Transverse colon (tissue), 4 donors: Measurements from ENCODE around the gene CHD1L. TPM values are rescaled to one million over a fixed set of nuclear protein-coding genes. Genes with fewer than 3 reads are reported as not detected.

Experiments used
- DNase-seq: peaks from one replicate; pipeline ENCODE4 v3.0.0-alpha.2; 2019
- H3K27ac ChIP-seq, 4 donors: fragments of 200-600 bp; sonication (generic); 2 replicates each; pipeline ENCODE4 v1.5.1; 2016 to 2018; ENCODE audit warnings: inconsistent platforms in 4 of 4
- H3K27me3 ChIP-seq: fragments of 200-600 bp; sonication (generic); 2 replicates; pipeline ENCODE4 v1.5.1; 2017; ENCODE audit warnings: inconsistent platforms
- H3K36me3 ChIP-seq, 4 donors: fragments of 200-600 bp; sonication (generic); 2 replicates each; pipeline ENCODE4 v1.5.1; 2017 to 2019; ENCODE audit warnings: inconsistent platforms in 4 of 4
- H3K4me1 ChIP-seq, 4 donors: fragments of 200-600 bp; sonication (generic); 2 replicates each; pipeline ENCODE4 v1.5.1; 2017 to 2020; ENCODE audit warnings: inconsistent platforms in 4 of 4
- H3K4me3 ChIP-seq, 4 donors: fragments of 200-600 bp; sonication (generic); 1 replicate in 1 of 4; 2 replicates in 3 of 4; pipeline versions ENCODE4 v1.5.1 to v1.6.1; 2017 to 2019; ENCODE audit warnings: inconsistent platforms in 4 of 4
- H3K9me3 ChIP-seq, 2 donors: fragments of 200-600 bp; sonication (generic); 2 replicates each; pipeline ENCODE4 v1.5.1; 2017 to 2019; ENCODE audit warnings: inconsistent platforms in 2 of 2
- EP300 ChIP-seq: sonication (generic); formaldehyde crosslinking; IDR thresholded peaks from one replicate; pipeline ENCODE4 v1.6.1; 2017; ENCODE audit warnings: antibody characterized with exemption, low read depth
- POLR2A ChIP-seq: fragments of 450-650 bp; IDR thresholded peaks from one replicate; pipeline ENCODE4 v1.6.1; 2016; ENCODE audit warnings: antibody characterized with exemption, mild to moderate bottlenecking, moderate library complexity
- POLR2AphosphoS5 ChIP-seq, 3 donors: sonication (generic); formaldehyde crosslinking; IDR thresholded peaks; one replicate each; pipeline ENCODE4 v1.6.1; 2016; ENCODE audit warnings: antibody characterized with exemption in 3 of 3
- WGBS, 2 donors: methylation state at CpG; one replicate each; pipeline ENCODE4 v1.1.5; 2018; ENCODE audit warnings: low coverage in 1 of 2; 5-methylcytosine and 5-hydroxymethylcytosine counted together
- in situ Hi-C, 4 donors: fragments of 200-750 bp; cut with MboI; loops; one replicate each; pipeline versions ENCODE4 v1.15.0 to v1.15.1; 2017; ENCODE audit warnings: low sequenced_read_pairs in 3 of 4, low pct_ligation_motif_present in 1 of 4, low pct_unique_long_range_greater_than_20kb in 1 of 4
- intact Hi-C: fragments of 100-400 bp; cut with DNase I; formaldehyde crosslinking; loops from one replicate; pipeline ENCODE4 v1.15.1; 2023; ENCODE audit warnings: low total_unique reads
- total RNA-seq, 4 donors: library from RNA; depleted of rRNA; stranded (reverse); fragments of >200 nt; gene quantifications; one replicate each; pipeline ENCODE4 v1.1.0, GENCODE V29; 2016
- TF ChIP-seq, protein P1 (sequence below), 5 experiments: fragments of 200-600 bp in 3 of 5; fragments of 450-650 bp in 2 of 5; sonication (generic) in 3 of 5; IDR thresholded peaks; 1 replicate in 2 of 5; 2 replicates in 3 of 5; pipeline ENCODE4 v1.5.1; 2016 to 2017; ENCODE audit warnings: antibody characterized with exemption in 5 of 5, inconsistent platforms in 3 of 5, mild to moderate bottlenecking in 2 of 5, moderate library complexity in 1 of 5

Gene CHD1L
- total RNA-seq, 4 donors from 2014 or later, result 27.1 to 32.9 (median 30.1) TPM

DNA sequence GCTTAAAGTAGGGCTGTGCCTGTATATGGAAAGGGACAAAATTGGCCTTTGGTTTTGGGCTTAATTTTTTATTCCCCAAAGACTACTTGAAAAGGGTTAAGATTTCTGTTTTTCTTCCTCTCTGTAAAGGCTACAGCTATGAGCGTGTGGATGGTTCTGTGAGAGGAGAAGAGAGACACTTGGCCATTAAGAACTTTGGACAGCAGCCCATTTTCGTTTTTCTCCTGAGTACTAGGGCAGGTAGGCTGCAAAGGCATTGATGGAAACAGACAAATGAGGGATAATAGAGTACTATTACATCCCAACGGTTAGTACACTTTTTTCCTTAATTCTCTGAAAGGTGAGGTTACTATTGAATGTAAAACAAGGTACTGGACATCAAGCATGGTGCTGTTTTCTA, 29.6 kb downstream of the CHD1L start:
- in situ Hi-C loops, result loop anchor here in 2 of 4 donors (10.0 to 25.0 kb wide), 2 partner anchors 113 to 365 kb away; no protein-coding TSS in a partner anchor

DNA sequence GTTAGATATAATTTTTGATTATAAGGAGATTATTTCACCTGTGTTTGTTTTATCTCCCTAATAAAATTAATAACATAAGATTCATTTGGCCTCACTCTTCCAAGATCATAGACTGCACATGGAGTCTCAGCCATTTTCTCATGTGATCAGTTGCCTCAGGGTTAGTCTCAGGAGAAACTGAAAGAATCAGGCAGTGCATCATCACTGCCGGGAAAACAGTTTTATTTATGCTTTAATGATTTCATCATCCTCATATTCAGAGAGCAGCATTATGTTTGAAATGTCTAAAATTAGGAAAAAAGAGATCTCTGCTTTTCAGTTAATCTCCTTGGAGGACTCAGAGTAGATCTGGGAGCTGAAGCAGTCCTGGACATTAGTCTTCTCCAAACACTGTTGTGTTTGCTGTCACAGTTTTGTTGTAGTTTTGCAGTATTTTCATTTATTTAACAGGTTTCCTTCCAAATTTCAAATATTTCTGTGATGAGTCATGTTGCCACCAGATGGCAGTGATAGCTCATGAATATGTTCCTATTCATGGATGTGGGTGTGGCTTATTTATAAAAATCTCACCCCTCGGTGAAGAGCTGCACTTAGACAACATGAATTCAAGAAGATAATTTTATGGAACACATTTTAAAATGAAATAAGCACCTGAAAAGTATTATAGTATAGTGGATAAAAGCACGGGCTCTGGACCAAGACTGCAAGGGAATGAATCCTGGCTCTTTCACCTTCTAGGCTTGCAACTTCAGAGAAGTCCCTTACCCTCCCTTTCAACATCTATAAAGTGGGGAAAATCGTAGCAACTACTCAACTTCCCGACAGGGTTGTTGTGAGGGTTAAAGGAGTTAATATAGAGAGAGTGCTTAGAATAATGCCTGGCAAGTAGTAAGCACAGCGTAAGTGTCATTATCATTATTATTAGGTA, 31.2 kb downstream of the CHD1L start:
- WGBS, 2 donors, result 44 to 57% methylated on average over 6 of the region's 6 CpGs
- H3K27me3 ChIP-seq, result no peaks in the 10 kb centered on the region
- H3K4me3 ChIP-seq, result no peak overlapping the region
- H3K9me3 ChIP-seq, result no peaks in the 10 kb centered on the region
- TF ChIP-seq, protein P1, sequence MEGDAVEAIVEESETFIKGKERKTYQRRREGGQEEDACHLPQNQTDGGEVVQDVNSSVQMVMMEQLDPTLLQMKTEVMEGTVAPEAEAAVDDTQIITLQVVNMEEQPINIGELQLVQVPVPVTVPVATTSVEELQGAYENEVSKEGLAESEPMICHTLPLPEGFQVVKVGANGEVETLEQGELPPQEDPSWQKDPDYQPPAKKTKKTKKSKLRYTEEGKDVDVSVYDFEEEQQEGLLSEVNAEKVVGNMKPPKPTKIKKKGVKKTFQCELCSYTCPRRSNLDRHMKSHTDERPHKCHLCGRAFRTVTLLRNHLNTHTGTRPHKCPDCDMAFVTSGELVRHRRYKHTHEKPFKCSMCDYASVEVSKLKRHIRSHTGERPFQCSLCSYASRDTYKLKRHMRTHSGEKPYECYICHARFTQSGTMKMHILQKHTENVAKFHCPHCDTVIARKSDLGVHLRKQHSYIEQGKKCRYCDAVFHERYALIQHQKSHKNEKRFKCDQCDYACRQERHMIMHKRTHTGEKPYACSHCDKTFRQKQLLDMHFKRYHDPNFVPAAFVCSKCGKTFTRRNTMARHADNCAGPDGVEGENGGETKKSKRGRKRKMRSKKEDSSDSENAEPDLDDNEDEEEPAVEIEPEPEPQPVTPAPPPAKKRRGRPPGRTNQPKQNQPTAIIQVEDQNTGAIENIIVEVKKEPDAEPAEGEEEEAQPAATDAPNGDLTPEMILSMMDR (IDR thresholded peaks at IDR 0.05), result peak; percentile 29 to 63 (median 56)
- TF ChIP-seq POLR2AphosphoS5 (IDR thresholded peaks at IDR 0.05), result no peak
- H3K27ac ChIP-seq, result peak overlapping the region; percentile 2 to 38 (median 17)
- in situ Hi-C loops (loop anchor here in 2 of 4 donors (10.0 to 25.0 kb wide), 2 partner anchors 111 to 364 kb away; no protein-coding TSS in a partner anchor), intact Hi-C loops (no loop called here)
- peaks cover 0 to 6% (median 3%) of the 10 kb centered on the region in 4 donors for H3K4me1 ChIP-seq
- no peak for DNase-seq
- H3K36me3 ChIP-seq, result peaks cover 0 to 33% (median 12%) of the 10 kb centered on the region in 4 donors

More for the DNA sequence above, 29.6 kb downstream of the CHD1L start:
- no peak for TF ChIP-seq POLR2A
- no peak for TF ChIP-seq POLR2AphosphoS5 (IDR thresholded peaks at IDR 0.05)
- TF ChIP-seq, protein P1 (IDR thresholded peaks at IDR 0.05), result no peak
- no peak for TF ChIP-seq EP300
- H3K4me1 ChIP-seq, result peaks cover 0 to 6% (median 3%) of the 10 kb centered on the region in 4 donors
- WGBS, 2 donors, result 32 to 63% methylated on average over 3 of the region's 3 CpGs
- no peaks in the 10 kb centered on the region for H3K9me3 ChIP-seq
- peaks cover 0 to 44% (median 18%) of the 10 kb centered on the region in 4 donors for H3K36me3 ChIP-seq
- intact Hi-C loops, result no loop called here
- H3K27me3 ChIP-seq, result no peaks in the 10 kb centered on the region
- no peak overlapping the region for H3K4me3 ChIP-seq
- H3K27ac ChIP-seq, result no peak overlapping the region
- no peak for DNase-seq

DNA sequence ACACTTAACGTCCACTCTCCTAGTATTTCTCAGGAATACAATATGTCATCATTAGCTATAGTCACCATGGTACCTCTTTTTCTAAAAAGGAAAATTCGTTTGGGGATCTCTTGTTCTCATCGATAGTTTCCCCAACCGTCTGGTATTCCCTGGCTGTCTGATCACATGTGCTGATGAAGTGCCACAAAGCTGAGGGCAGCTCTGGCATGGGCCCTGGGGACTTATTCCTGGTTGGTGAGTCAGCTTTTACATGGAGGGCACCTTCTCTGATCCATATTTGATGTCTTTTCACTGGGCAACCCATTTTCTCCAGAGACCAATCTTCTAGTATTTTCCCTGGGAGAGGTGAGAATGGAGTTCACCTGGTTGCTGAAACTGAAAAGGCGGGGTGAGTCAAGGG, 39.5 kb downstream of the CHD1L start:
- intact Hi-C loops, result no loop called here
- Histone ChIP-seq H3K36me3 (peaks cover 0 to 59% (median 12%) of the 10 kb centered on the region in 4 donors), H3K9me3 (no peaks in the 10 kb centered on the region), H3K27me3 (no peaks in the 10 kb centered on the region), H3K27ac (no peak overlapping the region), H3K4me3 (no peak overlapping the region), H3K4me1 (no peaks in the 10 kb centered on the region)
- 86 to 95% methylated on average over 2 to 5 of the region's 5 CpGs for WGBS, 2 donors
- in situ Hi-C loops, result loop anchor here in 3 of 4 donors (25.0 kb wide), 1 partner anchor 355 kb away; no protein-coding TSS in a partner anchor
- no peak for DNase-seq
- TF ChIP-seq EP300 (no peak), POLR2A (no peak), POLR2AphosphoS5 (IDR thresholded peaks at IDR 0.05) (no peak)
- TF ChIP-seq, protein P1 (IDR thresholded peaks at IDR 0.05), result no peak

DNA sequence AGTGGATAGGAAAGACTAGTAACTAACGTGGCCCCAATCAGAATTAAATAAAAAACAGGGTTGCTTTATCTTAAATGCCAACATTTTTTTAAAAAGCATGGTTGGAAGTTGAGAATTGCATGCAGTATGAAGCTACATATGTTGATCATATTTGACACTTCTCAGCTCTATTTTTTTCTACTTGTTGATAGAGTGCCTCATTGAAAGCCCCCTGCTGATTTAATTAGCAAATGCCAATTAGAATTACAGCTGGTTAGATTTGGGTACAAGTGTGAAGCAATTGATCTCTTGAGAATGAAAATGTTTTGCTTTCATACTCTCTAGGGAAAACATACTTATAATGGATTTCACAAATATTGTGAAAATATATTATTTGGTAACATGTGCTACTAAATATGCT, 40.5 kb downstream of the CHD1L start:
- no peak for TF ChIP-seq EP300
- TF ChIP-seq, protein P1 (IDR thresholded peaks at IDR 0.05), result no peak
- no peak for TF ChIP-seq POLR2AphosphoS5 (IDR thresholded peaks at IDR 0.05)
- Histone ChIP-seq H3K27ac (no peak overlapping the region), H3K4me1 (no peaks in the 10 kb centered on the region), H3K27me3 (no peaks in the 10 kb centered on the region), H3K36me3 (peaks cover 0 to 68% (median 16%) of the 10 kb centered on the region in 4 donors), H3K4me3 (no peak overlapping the region), H3K9me3 (no peaks in the 10 kb centered on the region)
- in situ Hi-C loops (loop anchor here in 3 of 4 donors (25.0 kb wide), 1 partner anchor 354 kb away; no protein-coding TSS in a partner anchor), intact Hi-C loops (no loop called here)
- no peak for DNase-seq
- 72 to 81% methylated on average over 1 of the region's 1 CpG for WGBS, 2 donors
